Spleen (tissue), 11 donors: ENCODE data around the gene TTC27. TPM values are rescaled to one million over a fixed set of nuclear protein-coding genes. Genes with fewer than 3 reads are reported as not detected.

ENCODE experiments used
- DNase-seq: peaks from one replicate; pipeline ENCODE4 v3.0.0-alpha.2; 2020
- H3K27ac ChIP-seq, 8 donors: fragments of 200-600 bp; sonication (generic) in 7 of 8; 1 replicate in 4 of 8; 2 replicates in 4 of 8; pipeline versions ENCODE4 v1.5.0 to v1.8.0; 2016 to 2021; ENCODE audit warnings: inconsistent platforms in 4 of 8, mild to moderate bottlenecking in 4 of 8, moderate library complexity in 1 of 8
- H3K27me3 ChIP-seq, 7 donors: fragments of 200-600 bp; sonication (generic) in 6 of 7; replicated peaks in 1 of 7; 1 replicate in 4 of 7; 2 replicates in 3 of 7; pipeline versions ENCODE4 v1.5.0 to v1.8.0; 2016 to 2021; ENCODE audit warnings: inconsistent platforms in 3 of 7, mild to moderate bottlenecking in 1 of 7
- H3K36me3 ChIP-seq, 6 donors: fragments of 200-600 bp; sonication (generic) in 5 of 6; 1 replicate in 4 of 6; 2 replicates in 2 of 6; pipeline versions ENCODE4 v1.5.0 to v1.8.0; 2016 to 2021; ENCODE audit warnings: inconsistent platforms in 2 of 6
- H3K4me1 ChIP-seq, 6 donors: fragments of 200-600 bp; sonication (generic) in 5 of 6; 1 replicate in 3 of 6; 2 replicates in 3 of 6; pipeline versions ENCODE4 v1.5.0 to v1.8.0; 2016 to 2021; ENCODE audit warnings: inconsistent platforms in 3 of 6
- H3K4me3 ChIP-seq, 8 donors: fragments of 200-600 bp; sonication (generic) in 7 of 8; 1 replicate in 4 of 8; 2 replicates in 4 of 8; pipeline versions ENCODE4 v1.5.0 to v1.8.0; 2016 to 2021; ENCODE audit warnings: inconsistent platforms in 4 of 8, mild to moderate bottlenecking in 4 of 8, moderate library complexity in 2 of 8
- H3K9me3 ChIP-seq, 8 donors: fragments of 200-600 bp; sonication (generic) in 7 of 8; 1 replicate in 4 of 8; 2 replicates in 4 of 8; pipeline versions ENCODE4 v1.5.0 to v1.8.0; 2016 to 2021; ENCODE audit warnings: inconsistent platforms in 4 of 8
- POLR2A ChIP-seq, 3 donors: fragments of 450-650 bp; IDR thresholded peaks; one replicate each; pipeline ENCODE4 v1.5.1; 2017; ENCODE audit warnings: antibody characterized with exemption in 3 of 3, mild to moderate bottlenecking in 1 of 3
- POLR2AphosphoS5 ChIP-seq, 3 donors: sonication (generic); formaldehyde crosslinking; IDR thresholded peaks; one replicate each; pipeline ENCODE4 v1.5.1; 2017; ENCODE audit warnings: antibody characterized with exemption in 3 of 3
- WGBS, 5 donors: extraction: QIAGEN DNeasy Blood & Tissue Kit in 3 of 5; methylation state at CpG; one replicate each; pipeline versions ENCODE4 v1.1.5 to v1.1.7; 2013 to 2018; 5-methylcytosine and 5-hydroxymethylcytosine counted together
- intact Hi-C: fragments of 100-400 bp; cut with DNase I; formaldehyde crosslinking; loops from one replicate; pipeline ENCODE4 v1.15.0; 2023; ENCODE audit warnings: low total_unique reads
- polyA plus RNA-seq, 3 donors: library from polyadenylated mRNA; stranded (reverse); fragments of 200-250 nt; gene quantifications; one replicate each; pipeline ENCODE4 v1.2.1, GENCODE V29; 2013
- total RNA-seq, 7 donors: library from RNA; depleted of rRNA in 3 of 7; stranded (reverse); fragments of >200 nt in 3 of 7; fragmentation: NEBNext Ultra II Directional in 4 of 7; extraction: Animal tissue kit (Norgen Biotek cat#: 25700) in 4 of 7; gene quantifications; one replicate each; pipeline versions ENCODE4 v1.1.0 to v1.2.1, GENCODE V29; 2016 to 2021
- TF ChIP-seq, protein P1 (sequence below), 11 experiments: fragments of 200-600 bp in 7 of 11; fragments of 450-650 bp in 4 of 11; sonication (generic) in 4 of 11; IDR thresholded peaks in 8 of 11; conservative IDR thresholded peaks in 3 of 11; 1 replicate in 7 of 11; 2 replicates in 4 of 11; pipeline versions ENCODE4 v1.4.0 to v1.8.0; 2016 to 2021; ENCODE audit warnings: antibody characterized with exemption in 11 of 11, inconsistent platforms in 4 of 11, mild to moderate bottlenecking in 1 of 11
- donor health status: healthy with polysubstance abuse.
- donor health status: DM: no; HTN: no; CAD: no; lungs with moderate emphysema.
- donor health status: DM: no; HTN: no; CAD: no.
- donor health status: Bipolar disorder and iron deficiency.
- donor health status: healthy.
- donor health status: DM: no; HTN: no; CAD: no.
- donor health status: DM: yes; HTN: yes; CAD: no.

Gene TTC27
- total and polyA plus RNA-seq, 10 donors, result 9.0 to 28.5 (median 20.6) TPM

- Histone ChIP-seq H3K4me3 (no peak overlapping the region), H3K36me3 (no peaks in the 10 kb centered on the region), H3K27me3 (no peaks in the 10 kb centered on the region), H3K9me3 (no peaks in the 10 kb centered on the region), H3K27ac (no peak overlapping the region), H3K4me1 (no peaks in the 10 kb centered on the region)
- intact Hi-C loops, result no loop called here
- TF ChIP-seq POLR2AphosphoS5 (IDR thresholded peaks at IDR 0.05), result no peak
- TF ChIP-seq, protein P1, sequence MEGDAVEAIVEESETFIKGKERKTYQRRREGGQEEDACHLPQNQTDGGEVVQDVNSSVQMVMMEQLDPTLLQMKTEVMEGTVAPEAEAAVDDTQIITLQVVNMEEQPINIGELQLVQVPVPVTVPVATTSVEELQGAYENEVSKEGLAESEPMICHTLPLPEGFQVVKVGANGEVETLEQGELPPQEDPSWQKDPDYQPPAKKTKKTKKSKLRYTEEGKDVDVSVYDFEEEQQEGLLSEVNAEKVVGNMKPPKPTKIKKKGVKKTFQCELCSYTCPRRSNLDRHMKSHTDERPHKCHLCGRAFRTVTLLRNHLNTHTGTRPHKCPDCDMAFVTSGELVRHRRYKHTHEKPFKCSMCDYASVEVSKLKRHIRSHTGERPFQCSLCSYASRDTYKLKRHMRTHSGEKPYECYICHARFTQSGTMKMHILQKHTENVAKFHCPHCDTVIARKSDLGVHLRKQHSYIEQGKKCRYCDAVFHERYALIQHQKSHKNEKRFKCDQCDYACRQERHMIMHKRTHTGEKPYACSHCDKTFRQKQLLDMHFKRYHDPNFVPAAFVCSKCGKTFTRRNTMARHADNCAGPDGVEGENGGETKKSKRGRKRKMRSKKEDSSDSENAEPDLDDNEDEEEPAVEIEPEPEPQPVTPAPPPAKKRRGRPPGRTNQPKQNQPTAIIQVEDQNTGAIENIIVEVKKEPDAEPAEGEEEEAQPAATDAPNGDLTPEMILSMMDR (IDR thresholded peaks at IDR 0.05 in 8 of 11, conservative IDR thresholded peaks at IDR 0.05 in 3 of 11), result no peak
- no peak for TF ChIP-seq POLR2A (IDR thresholded peaks at IDR 0.05)
- no peak for DNase-seq
These were observed 232.5 kb downstream of the TTC27 start for GRCh38 chr2:32860385-32860784.

DNA sequence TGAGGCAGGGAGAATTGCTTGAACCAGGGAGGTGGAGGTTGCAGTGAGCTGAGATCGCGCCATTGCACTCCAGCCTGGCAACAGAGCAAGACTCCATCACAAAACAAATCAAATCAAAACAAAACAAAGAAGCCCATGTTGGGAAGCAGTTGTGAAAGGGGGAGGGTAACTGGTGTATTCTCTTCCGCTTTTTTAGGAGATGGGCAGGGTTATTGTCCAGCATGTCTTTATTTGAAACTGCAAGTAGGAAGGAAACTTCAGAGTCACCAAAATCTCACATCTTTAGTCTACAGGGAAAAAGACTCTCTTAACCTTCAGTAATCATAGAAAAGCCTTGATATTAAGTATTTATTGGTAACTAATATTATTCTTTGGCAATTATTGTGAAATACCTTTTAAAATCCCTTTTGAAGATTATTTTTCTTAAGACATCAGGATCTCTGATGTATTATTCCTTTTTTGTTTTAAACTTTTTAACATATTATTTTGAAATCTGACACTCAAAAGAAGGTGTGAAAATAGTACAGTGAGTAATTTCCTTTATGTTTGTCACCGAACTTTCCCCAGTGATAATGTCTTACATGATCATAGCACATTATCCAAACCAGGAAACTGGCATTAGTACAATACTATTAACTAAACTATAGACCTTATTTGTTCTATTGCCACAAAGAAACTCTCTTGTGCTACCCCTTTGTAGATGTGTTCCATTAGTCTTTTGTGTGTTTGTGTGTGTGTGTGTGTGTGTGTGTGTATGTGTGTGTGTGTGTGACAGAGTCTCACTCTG lies 234.6 kb downstream of the TTC27 start:
- Histone ChIP-seq H3K27ac (no peak overlapping the region), H3K9me3 (no peaks in the 10 kb centered on the region), H3K4me3 (no peak overlapping the region), H3K4me1 (no peaks in the 10 kb centered on the region), H3K36me3 (no peaks in the 10 kb centered on the region), H3K27me3 (no peaks in the 10 kb centered on the region)
- TF ChIP-seq, protein P1 (IDR thresholded peaks at IDR 0.05 in 8 of 11, conservative IDR thresholded peaks at IDR 0.05 in 3 of 11), result no peak
- TF ChIP-seq POLR2AphosphoS5 (IDR thresholded peaks at IDR 0.05), result no peak
- no peak for TF ChIP-seq POLR2A (IDR thresholded peaks at IDR 0.05)
- 77 to 86% (median 83%) methylated on average over 4 of the region's 4 CpGs for WGBS, 5 donors
- no peak for DNase-seq
- intact Hi-C loops, result no loop called here

GRCh38 chr2:32863326-32863725 lies 235.5 kb downstream of the TTC27 start:
- intact Hi-C loops, result no loop called here

DNA sequence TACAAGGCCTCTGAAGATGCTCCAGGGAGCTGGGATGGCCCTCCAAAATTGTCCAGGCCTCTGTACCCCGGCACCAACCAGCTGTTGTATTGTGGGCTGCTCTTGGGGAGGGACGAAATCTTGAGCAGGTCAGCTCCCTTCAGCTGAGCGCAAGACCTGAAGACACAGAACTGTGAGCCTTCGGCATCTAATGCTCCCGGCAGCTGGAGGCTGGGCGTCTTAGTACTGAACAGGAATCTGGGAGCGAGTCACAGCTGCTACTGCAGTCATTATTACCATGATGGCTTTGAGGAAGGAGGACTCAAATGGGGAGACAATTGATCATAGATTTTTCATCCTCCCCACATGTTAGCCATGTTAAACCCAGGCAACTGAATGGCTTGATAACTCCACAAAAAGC lies 236.0 kb downstream of the TTC27 start:
- WGBS, 5 donors, result 90 to 96% (median 92%) methylated on average over 2 to 7 of the region's 7 CpGs
- intact Hi-C loops, result no loop called here
- H3K27ac ChIP-seq, result no peak overlapping the region

More at GRCh38 chr2:32863326-32863725, 235.5 kb downstream of the TTC27 start:
- Histone ChIP-seq H3K4me3 (no peak overlapping the region), H3K9me3 (no peaks in the 10 kb centered on the region), H3K27ac (no peak overlapping the region), H3K36me3 (no peaks in the 10 kb centered on the region), H3K4me1 (no peaks in the 10 kb centered on the region), H3K27me3 (no peaks in the 10 kb centered on the region)
- TF ChIP-seq POLR2A (IDR thresholded peaks at IDR 0.05) (no peak), POLR2AphosphoS5 (IDR thresholded peaks at IDR 0.05) (no peak)
- TF ChIP-seq, protein P1 (IDR thresholded peaks at IDR 0.05 in 8 of 11, conservative IDR thresholded peaks at IDR 0.05 in 3 of 11), result no peak
- DNase-seq, result no peak
- 79 to 96% (median 88%) methylated on average over 2 of the region's 2 CpGs for WGBS, 5 donors

More for the DNA sequence above, 236.0 kb downstream of the TTC27 start:
- no peaks in the 10 kb centered on the region for H3K27me3 ChIP-seq
- no peaks in the 10 kb centered on the region for H3K36me3 ChIP-seq
- TF ChIP-seq POLR2A (IDR thresholded peaks at IDR 0.05), result no peak
- TF ChIP-seq, protein P1 (IDR thresholded peaks at IDR 0.05 in 8 of 11, conservative IDR thresholded peaks at IDR 0.05 in 3 of 11), result no peak
- TF ChIP-seq POLR2AphosphoS5 (IDR thresholded peaks at IDR 0.05), result no peak
- H3K4me3 ChIP-seq, result no peak overlapping the region
- no peaks in the 10 kb centered on the region for H3K9me3 ChIP-seq
- H3K4me1 ChIP-seq, result no peaks in the 10 kb centered on the region
- DNase-seq, result no peak
